Muscle of back (tissue), 11 donors: ENCODE data around the gene DAAM1. TPM values are rescaled to one million over a fixed set of nuclear protein-coding genes. Genes with fewer than 3 reads are reported as not detected.

Experiments used
- DNase-seq, 3 donors: peaks; one replicate each; pipeline versions ENCODE4 v3.0.0 to v3.0.0-alpha.2; 2013
- polyA plus RNA-seq, 10 donors: library from polyadenylated mRNA; unstranded; fragments of 120-200 nt; gene quantifications; one replicate each; pipeline ENCODE4 v1.2.1, GENCODE V29; 2013; ENCODE audit not compliant: insufficient read length in 10 of 10

Gene DAAM1
- polyA plus RNA-seq, 10 donors, result 31.1 to 58.2 (median 40.2) TPM

DNA sequence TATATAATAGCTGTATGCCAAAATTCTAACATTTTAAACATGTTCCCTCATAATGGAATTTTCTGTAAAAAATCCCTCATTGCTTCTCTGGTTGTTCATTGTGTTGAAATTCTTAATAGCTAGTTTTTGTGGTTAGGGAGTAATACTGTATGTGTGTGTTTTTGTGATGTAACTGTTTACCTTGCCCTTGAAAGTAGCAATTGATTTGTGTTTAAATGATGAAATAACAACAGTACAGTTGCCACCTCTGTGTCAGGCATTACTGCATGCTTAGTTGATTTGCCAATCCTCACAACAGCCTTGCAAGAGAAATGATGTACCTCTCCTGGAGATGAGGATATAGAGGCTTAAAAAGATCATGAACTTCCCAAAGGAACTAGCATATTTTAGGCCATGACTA is 94.9 kb downstream of the DAAM1 start:
- DNase-seq, result no peak

DNA sequence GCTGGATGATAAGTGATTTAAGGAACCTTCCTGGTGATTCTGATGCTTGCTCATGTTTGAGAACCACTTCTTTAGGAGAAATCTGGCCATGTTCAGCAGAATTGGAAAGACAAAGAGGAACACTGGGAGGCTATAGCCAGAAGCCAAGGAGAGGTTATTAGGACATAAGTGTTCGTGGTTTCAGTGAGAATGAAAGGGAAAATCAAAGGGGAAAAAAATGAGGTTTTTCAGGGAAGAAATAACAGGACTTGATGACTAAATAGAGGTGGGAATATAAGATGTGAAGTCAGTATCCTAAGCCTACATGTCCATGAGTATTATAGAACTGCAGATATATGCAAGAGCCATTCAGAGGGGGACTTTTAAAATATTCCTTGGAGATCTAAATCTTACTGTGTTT is 95.6 kb downstream of the DAAM1 start:
- no peak for DNase-seq

DNA sequence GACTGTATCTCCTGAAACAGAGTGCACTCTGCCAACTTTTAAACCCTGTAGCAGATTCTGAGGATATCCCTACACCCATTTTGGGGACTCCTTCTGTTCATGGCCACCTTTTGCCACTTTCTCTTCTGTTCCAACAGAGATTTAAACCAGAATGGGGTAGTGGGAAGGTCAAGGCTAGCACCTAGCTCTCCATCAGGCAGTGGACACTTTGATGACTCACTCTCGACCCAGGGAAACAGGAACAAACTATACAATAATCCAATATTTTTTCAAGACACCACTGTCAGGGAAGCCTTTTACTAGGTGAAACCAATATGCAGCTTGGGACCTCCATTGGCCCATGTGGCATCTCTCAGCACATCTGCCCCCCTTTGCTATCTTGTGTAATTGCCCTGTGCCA is 103.6 kb downstream of the DAAM1 start:
- no peak for DNase-seq

DNA sequence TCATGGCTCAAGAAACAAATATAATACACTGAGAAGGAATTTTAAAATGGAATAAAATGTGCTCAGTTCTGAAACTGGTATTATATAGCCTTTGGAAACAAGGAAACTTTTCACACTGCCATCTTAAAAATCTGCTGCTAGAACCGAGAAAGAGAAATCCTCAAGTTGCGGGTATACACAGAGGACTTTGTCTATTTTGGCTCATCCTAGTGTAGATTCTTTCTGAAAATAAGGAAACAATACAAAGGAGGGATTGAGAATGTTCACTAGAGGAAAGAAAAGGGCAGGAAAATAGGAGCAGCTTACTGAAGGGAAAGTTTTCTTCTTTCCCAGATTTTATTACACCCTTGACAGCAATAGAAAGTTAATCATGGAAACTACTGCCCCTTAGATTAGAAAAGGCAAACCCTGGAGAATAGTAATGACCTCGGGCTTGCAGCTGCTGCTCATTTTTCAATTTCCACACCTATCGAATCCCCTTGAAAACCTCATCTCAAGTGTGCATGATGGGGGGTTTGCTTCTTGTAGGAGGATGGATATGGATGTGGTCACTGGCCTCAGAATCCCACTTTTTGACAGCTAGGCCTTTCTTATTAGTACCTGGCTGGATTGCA is 104.6 kb downstream of the DAAM1 start:
- peak; percentile 46 to 88 (median 63) for DNase-seq

DNA sequence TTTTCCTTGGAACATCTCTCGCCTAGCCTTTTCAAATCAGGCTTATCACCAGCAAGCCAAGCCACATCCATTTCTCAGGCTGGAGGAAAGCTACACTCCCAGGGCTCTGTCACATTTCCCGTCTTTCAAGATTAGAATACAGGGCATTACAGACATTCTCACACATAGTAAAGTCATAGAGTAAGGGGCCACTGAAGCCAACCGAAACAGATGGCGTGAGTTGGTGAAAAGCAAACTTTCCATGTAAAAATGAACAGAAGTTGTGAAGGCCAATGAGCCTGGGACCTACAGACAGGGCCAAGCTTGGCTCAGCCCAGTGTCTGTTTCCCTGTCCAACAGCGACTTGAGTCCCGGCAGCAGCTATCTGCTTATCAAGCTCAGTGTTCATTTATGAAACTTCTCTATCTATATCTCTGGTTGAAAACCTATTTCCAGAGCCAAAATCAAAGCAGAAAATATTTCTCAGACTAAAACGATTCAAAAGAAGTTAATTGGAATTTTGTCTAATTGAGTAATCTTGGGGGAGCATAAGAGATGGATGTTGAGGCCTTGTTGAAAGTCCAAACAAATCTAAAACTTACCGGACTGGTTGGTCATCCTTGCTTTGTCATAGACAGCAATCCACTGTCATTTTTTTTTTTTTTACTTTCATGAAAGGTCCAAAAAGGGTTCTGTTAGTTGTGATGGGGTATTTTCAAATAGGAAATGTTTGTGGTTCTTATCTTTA is 105.6 kb downstream of the DAAM1 start:
- DNase-seq, result peak in 2 of 3 donors; percentile 47 to 77

DNA sequence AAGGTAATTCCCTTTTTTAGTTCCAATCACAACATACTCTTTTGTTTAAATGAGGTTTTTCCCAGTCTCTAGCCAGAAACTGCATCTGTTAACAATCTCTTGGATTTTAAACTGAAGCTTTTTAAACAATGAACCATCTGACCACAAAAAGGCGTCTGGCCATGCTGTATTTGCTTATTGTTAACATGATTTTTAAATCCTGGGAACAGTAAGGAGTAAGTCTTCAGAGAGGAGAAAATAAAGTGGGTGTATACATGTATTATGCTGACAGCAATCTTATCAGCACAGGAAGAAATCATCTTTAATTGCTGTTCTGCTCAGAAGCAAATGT is 106.2 kb downstream of the DAAM1 start:
- peak; percentile 65 to 85 (median 80) for DNase-seq

DNA sequence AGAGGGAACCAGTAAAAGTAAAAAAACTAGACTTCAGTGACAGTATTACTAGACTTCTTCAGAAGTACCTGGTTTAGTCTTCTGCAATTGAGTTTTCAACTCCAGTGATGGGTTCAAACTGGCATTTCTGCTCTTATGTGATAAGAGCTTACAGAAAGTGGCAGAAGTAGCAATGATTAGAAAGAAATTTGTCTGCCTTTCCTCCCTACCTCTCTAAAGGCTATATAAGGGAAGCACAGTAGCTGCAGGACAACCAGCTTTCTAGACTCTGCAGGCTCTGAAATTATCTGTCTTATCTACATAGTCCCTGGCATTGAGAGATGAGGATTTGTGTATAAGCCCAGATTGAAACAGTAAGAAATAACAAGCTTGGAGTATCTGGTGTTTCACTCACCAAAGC is 107.5 kb downstream of the DAAM1 start:
- DNase-seq, result no peak

DNA sequence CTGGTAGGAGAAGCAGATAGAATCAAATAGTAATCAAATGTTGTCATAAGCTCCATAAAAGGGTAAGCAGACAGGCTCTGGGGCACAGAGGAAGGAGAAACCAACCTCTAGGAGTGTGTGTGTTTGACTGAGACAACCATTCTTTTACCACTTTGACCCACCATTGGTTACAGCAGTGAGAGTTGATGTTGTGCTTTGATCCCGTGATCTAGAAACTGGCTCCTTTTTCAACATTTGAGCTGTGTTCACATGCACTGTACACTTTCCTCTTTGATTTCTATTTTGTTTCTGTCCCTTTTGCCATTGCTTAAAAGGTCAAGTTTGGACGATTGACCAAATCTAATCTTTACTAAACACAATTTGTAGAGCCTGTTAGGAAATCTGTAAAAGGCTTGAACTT is 108.0 kb downstream of the DAAM1 start:
- DNase-seq, result no peak

DNA sequence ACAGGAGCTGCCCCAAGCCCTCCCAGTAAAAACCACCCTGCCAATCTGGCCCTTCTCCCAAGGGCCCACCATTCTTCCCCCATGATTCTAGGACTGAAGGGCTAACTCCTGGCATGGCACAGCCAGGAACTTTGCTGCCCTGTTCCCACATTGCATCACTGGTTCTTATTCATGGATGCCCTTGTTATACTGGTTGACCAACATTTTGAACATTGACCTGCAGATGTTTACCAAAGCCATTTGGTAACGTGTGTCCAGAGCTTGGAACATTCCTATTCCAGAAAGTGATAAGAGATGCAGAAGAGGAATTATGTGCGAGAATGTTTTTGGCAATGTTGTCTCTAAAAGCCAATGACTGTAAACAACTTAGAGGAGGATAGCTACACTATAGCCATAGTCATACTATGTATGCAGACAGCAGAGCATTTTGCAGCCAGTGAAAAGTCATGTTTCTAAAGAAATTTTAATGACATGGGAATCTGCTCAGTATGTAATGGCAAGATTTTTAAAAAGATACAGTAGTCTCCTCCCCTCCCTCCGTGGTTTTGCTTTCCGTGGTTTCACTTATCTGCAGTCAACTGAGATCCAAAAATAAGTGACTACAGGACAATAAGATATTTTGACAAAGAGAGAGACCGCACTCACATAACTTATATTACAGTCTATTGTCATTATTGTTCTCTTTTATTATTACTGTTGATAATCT is 108.8 kb downstream of the DAAM1 start:
- no peak for DNase-seq

DNA sequence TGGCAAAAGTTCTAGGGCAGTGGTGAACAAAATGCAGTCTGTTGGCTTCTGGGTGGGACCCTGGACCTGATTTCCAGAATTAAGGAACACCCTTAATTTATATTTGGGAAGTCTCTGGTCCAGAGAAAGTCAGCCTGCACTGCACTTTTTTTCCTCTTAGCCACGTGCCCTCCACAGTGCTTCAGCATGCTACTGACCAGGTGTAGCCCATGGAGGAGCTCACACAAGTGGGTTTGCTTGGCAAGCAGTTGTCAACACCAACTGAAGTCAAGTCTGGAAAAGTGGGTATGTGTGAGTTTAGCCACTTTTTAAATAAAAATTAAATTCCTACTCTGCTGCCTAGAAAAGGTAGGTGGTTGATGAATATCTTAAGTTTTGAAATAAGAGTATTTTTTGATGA is 111.3 kb downstream of the DAAM1 start:
- no peak for DNase-seq

DNA sequence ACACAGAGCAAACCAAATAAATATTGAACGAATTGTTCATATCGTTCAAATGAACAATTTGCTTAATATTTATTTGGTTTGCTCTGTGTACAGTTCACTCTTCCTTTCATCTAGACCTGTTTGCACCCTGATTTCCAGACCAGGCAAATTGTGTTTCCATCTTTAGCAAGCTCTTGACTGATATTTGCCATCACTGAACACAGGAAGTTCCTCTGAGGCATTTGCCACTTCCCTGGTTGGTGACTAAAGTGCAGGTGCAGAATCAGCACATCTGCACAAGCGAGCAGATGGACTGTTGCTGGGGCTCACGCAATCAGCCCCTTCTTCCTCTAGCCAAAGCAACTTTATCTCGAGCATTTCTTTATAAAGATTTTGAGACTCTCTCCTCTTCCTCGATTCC is 112.9 kb downstream of the DAAM1 start:
- DNase-seq, result no peak

DNA sequence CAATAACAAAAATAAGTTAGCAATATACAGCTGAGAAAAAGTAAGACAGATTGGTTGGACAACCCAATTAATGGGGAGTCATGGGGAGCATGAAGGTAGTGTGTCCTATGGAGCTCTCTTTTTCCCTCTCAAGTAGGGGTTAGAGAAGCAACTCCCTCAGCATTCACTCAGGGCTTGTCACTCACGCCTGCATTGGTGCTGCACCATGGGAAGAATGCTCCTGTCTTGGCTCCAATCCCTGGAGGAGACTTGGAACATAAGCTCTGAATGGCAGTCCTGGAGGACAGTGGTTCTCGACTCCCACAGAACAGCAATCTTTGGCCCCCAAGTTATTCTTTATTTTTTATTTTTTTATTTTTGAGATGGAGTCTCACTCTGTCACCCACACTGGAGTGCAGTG is 113.8 kb downstream of the DAAM1 start:
- DNase-seq, result no peak

DNA sequence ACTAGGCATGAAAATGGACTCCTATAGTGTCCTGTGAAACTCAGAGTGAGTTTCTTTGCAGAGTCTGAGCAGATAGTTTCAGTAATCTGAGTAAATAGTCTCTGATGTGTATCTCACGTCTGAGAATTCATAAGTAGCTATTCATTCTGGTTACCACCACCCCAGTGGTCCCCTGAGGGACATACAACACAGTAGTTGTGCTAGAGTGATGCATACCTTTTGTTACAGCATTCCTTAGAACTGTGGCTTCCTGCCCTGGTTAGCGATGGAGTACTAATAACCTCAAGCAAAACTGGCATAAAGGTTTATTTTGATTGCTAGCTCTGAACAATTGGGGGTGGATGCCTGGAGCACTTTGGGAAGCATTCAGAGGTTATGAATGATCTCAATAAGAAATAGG is 114.7 kb downstream of the DAAM1 start:
- peak in 1 of 3 donors; percentile 72 for DNase-seq

DNA sequence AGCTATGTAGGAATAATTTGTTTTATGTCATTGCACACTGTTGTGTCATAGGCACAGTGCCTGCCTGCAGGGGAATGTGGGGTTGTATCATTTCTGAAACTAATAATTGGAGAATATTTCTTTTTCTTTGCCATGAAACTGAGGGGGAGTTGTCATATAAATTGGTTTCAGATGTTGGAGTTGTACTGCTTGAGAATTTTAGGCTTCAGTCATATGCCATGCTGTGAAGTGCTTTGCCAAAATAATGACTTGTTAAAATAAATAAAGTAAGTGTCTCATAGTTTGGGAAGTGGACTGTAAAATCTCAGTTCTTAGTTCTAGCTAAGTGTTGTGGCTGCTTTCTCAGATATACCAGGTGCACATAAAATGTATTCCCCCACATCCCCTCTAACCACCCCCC is 116.8 kb downstream of the DAAM1 start:
- DNase-seq, result no peak

DNA sequence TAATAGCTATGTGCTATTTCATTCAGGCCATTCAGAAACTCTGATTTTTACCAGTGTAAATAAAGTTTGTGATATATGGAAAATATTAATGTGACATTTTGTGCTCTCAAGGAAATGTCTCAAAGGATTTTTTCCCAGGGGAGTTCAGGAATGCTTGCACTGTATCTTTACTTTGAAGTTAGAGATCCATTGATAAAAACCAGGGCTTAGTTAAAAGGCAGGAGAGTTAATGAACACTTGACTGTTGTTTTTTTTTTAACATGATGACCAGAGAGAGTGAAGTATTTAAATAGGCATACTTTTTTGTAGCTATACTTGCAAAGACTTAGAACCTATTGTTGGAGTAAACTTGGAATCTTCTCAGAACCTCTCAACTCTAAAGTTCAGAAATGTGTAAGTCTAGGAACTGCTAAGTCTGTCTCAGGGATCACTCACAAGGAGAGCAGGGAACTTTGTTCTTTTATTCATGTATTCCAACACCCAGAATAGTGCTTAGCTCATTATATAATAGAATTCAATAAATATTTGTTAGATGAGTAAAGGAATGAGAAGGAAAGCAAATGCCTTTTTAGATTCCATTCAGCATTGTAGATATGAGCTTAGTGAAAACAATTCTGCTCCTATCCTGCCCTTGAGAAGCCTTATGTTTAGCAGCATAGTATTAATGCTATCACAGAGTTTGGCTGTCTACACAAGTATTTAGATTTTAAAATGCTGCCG is 117.5 kb downstream of the DAAM1 start:
- DNase-seq, result peak in 1 of 3 donors; percentile 41

DNA sequence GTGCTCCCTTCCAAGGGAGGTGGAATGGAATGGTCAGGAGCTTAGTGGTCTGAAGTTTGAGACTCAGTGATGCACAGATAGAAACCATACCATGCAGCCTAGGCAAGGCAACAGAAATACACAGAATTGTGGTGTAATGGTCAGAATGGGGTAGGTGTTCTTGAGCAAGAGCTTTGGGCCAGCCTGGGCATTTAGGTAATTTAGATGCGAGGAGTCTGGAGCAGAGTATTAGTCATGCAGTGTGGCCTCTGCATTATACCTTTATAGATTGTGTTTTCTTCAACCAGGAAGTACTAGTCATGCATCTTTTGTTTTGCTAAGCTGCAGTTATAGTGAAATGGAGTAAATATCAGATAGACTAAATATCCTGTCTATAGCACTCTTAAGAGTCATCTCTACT is 118.3 kb downstream of the DAAM1 start:
- no peak for DNase-seq

DNA sequence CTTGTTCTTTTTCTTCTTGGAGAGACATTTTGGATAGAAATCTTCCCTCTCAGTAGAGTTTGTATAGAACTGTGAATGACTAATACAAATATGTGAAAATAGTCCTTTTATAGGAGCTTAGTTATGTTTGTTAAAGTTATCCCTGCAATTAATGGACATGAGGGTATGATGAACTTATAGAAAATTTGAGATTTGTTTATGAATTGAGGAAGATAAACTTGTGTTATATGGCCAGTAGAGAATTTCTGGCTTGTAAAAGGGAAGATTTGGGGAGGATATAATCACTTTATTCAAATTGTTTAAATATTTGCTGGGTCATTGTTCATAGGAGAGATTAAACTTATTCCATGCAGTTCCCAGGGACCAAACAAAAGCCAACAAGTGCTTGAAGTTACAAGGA is 119.6 kb downstream of the DAAM1 start:
- no peak for DNase-seq

DNA sequence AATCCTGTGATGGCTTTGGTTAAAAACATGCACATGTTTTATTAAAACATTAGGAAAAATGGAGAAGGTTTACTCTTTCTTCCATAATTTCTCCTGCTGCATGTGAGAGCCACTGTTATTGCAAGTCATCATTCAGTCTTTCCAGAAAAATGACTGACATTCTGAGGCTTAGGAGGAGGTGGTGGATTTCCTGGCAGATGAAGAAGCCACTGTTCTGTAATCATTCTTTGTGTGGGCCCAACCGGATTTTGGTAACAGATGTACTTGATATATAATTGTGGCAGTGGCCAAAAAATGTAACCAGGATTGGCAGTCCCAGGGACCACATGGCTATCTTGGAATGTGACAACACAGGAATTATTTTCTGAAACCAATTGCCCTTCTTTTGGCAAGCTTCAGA is 120.2 kb downstream of the DAAM1 start:
- no peak for DNase-seq

DNA sequence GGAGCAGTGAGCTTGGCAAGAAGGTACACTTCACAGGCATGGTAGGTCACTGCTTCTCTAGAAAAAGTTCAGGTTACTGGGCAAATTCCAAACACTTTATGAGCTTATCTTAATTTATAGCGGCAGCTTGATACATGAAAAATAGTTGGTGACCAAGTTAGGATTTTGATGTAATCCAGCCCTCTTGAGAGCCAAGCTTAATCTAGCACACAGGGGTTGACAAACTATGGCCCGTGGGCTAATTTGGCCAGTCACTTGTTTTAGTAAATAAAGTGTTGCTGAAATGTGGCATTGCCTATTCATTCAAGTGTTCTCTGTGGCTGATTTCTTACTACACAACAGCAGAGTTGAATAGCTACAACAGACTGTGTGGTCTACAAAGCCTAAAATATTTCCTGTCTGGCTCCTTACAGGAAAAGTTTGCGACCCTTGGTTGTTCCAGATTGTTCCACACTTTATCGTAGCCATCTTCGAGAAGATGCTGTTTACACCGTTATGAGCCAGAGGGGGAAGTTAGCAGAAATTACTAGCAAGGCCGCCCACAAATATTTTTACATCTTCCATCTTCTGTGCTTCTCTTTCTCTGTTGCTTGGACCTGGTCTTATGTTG is 120.9 kb downstream of the DAAM1 start:
- DNase-seq, result no peak

DNA sequence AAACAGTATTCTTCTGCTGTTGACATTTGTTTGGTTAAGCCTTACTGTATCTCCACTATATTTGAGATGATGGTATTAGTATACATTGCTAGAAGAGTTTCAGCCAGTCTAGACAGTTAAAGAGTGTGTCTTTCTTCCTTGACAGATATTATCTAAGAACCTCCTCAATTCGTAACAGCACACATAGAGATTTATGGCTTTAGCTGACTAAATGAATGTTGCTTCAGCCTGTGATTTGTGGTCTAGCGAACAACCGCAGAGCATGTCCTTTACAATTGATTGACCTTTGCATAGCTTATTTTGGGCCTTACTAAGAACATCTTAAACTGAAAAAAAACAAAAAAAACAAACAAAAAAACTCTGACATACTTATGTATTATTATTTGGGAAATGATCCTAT is 122.2 kb downstream of the DAAM1 start:
- DNase-seq, result no peak

DNA sequence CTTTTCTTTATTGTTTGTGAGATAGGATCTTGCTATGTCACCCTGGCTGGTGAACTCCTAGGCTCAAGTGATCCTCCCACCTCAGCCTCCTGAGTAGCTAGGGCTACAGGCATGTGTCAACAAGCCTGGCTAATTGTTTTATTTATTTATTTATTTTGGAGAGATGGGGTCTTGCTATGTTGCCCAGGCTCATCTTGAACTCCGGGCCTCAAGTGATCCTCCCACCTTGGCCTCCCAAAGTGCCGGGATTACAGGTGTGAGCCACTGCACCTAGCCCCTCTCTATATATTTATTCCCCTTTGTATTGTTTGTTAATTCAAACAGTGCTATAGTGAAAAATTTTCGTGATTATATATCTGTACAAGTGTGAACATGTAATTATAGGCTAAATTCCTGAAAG is 123.3 kb downstream of the DAAM1 start:
- no peak for DNase-seq

DNA sequence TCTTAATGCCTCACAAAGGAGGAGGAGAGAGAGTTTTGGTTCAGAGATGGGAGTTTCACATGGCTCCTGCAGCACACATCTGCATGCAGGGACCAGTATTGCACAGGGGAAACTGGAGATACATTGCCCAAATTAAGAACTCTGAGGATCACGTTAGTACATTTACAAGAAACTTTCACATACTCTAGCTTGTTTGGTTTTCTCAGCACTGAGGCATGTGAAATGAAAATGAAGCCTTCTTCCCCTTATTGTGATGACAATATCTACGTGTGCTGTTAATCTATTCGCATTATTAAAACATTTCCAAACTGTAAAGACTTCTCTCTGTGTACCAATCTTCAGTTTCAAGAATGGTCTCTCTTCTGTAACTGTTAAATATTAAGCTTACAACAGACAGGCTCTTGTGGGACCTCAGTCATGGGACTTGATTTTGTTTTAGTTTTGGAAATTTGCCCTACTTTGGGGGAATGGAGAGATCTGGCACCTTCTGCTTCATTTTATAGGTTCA is 124.7 kb downstream of the DAAM1 start:
- peak in 1 of 3 donors; percentile 67 for DNase-seq
